Naive B cell (primary cell): ENCODE results near the gene APCDD1L. TPM values are rescaled to one million over a fixed set of nuclear protein-coding genes. Genes with fewer than 3 reads are reported as not detected.
"Not testable (repeated sequence)": the region's sequence is repeated elsewhere in the genome, so short reads cannot be mapped to it uniquely, and the experiment has no call there.

ENCODE experiments used
- ATAC-seq, 2 donors: fragments of 150-1000 bp; cut with Tn5 transposase; 2 replicates each; pipeline ENCODE4 v1.10.0; 2021; ENCODE audit warnings: low read depth in 2 of 2, mild to moderate bottlenecking in 2 of 2, moderate library complexity in 2 of 2
- DNase-seq: peaks from one replicate; pipeline ENCODE4 v3.0.0; 2022
- H3K27ac Mint-ChIP-seq, 6 donors: one replicate each; pipeline ENCODE4 v1.8.0; 2020 to 2022; ENCODE audit warnings: mild to moderate bottlenecking in 6 of 6, mixed read lengths in 6 of 6, moderate library complexity in 5 of 6, inconsistent platforms in 2 of 6
- H3K27me3 Mint-ChIP-seq, 3 donors: one replicate each; pipeline ENCODE4 v1.8.0; 2021 to 2022; ENCODE audit warnings: mixed read lengths in 3 of 3, mild to moderate bottlenecking in 1 of 3
- H3K36me3 Mint-ChIP-seq, 2 donors: one replicate each; pipeline ENCODE4 v1.8.0; 2020 to 2022; ENCODE audit warnings: mixed read lengths in 2 of 2, inconsistent platforms in 1 of 2, mild to moderate bottlenecking in 1 of 2
- H3K4me1 Mint-ChIP-seq, 3 donors: one replicate each; pipeline ENCODE4 v1.8.0; 2020 to 2022; ENCODE audit warnings: mixed read lengths in 3 of 3, inconsistent platforms in 1 of 3, mild to moderate bottlenecking in 1 of 3, moderate library complexity in 1 of 3
- H3K4me3 Mint-ChIP-seq, 8 donors: one replicate each; pipeline ENCODE4 v1.8.0; 2020 to 2022; ENCODE audit warnings: mild to moderate bottlenecking in 8 of 8, mixed read lengths in 8 of 8, moderate library complexity in 8 of 8, inconsistent platforms in 2 of 8
- H3K9me3 Mint-ChIP-seq, 7 donors: one replicate each; pipeline ENCODE4 v1.8.0; 2020 to 2022; ENCODE audit warnings: mixed read lengths in 7 of 7, mild to moderate bottlenecking in 5 of 7, inconsistent platforms in 2 of 7, moderate library complexity in 1 of 7
- polyA plus RNA-seq, 6 donors: library from polyadenylated mRNA; unstranded; fragments of 300-500 nt; fragmentation: Illumina TruSeq; gene quantifications; one replicate each; pipeline ENCODE4 v1.2.3, GENCODE V29; 2021; ENCODE audit warnings: low read depth in 6 of 6

Gene APCDD1L
- polyA plus RNA-seq, 6 donors from 2014 or later = 0.08 to 0.33 (median 0.11) TPM; not detected in 2

GRCh38 chr20:58518896-58519593 is 3.8 kb upstream of the APCDD1L start:
- DNase-seq = no peak

GRCh38 chr20:58518387-58518786 is 3.2 kb upstream of the APCDD1L start:
- ATAC-seq = no peak

More at GRCh38 chr20:58518896-58519593, 3.8 kb upstream of the APCDD1L start:
- no peak overlapping the region for H3K4me3 Mint-ChIP-seq
- H3K9me3 Mint-ChIP-seq = peaks cover 0 to 5% (median 0%) of the 10 kb centered on the region in 7 donors
- ATAC-seq = no peak
- peaks cover 0 to 6% (median 4%) of the 10 kb centered on the region in 3 donors for H3K4me1 Mint-ChIP-seq
- H3K27ac Mint-ChIP-seq = no peak overlapping the region
- H3K36me3 Mint-ChIP-seq = no peaks in the 10 kb centered on the region
- H3K27me3 Mint-ChIP-seq = peaks cover 10 to 42% (median 37%) of the 10 kb centered on the region in 3 donors

GRCh38 chr20:58514321-58515232 is 622 bp downstream of the APCDD1L start:
- Mint-ChIP-seq H3K4me3 (no peak overlapping the region), H3K9me3 (peaks cover 0 to 2% (median 0%) of the 10 kb centered on the region in 7 donors), H3K36me3 (no peaks in the 10 kb centered on the region), H3K27me3 (peaks cover 10 to 72% (median 60%) of the 10 kb centered on the region in 3 donors), H3K4me1 (peaks cover 0 to 4% (median 4%) of the 10 kb centered on the region in 3 donors), H3K27ac (no peak overlapping the region)
- DNase-seq = no peak
- ATAC-seq = no peak

More at GRCh38 chr20:58518387-58518786, 3.2 kb upstream of the APCDD1L start:
- peaks cover 10 to 46% (median 42%) of the 10 kb centered on the region in 3 donors for H3K27me3 Mint-ChIP-seq
- DNase-seq = no peak
- H3K27ac Mint-ChIP-seq = no peak overlapping the region
- H3K36me3 Mint-ChIP-seq = no peaks in the 10 kb centered on the region
- H3K9me3 Mint-ChIP-seq = peaks cover 0 to 5% (median 0%) of the 10 kb centered on the region in 7 donors
- H3K4me1 Mint-ChIP-seq = peaks cover 0 to 6% (median 4%) of the 10 kb centered on the region in 3 donors
- H3K4me3 Mint-ChIP-seq = no peak overlapping the region

GRCh38 chr20:58513580-58514285 is 1.5 kb downstream of the APCDD1L start:
- H3K27me3 Mint-ChIP-seq = peaks cover 10 to 69% (median 57%) of the 10 kb centered on the region in 3 donors
- DNase-seq (no peak), ATAC-seq (no peak)
- H3K36me3 Mint-ChIP-seq = no peaks in the 10 kb centered on the region
- peaks cover 0 to 2% (median 0%) of the 10 kb centered on the region in 7 donors for H3K9me3 Mint-ChIP-seq
- no peak overlapping the region for H3K27ac Mint-ChIP-seq
- no peak overlapping the region for H3K4me3 Mint-ChIP-seq
- H3K4me1 Mint-ChIP-seq = peaks cover 0 to 4% (median 4%) of the 10 kb centered on the region in 3 donors

- H3K4me1 Mint-ChIP-seq = peaks cover 0 to 4% (median 4%) of the 10 kb centered on the region in 3 donors
- H3K27me3 Mint-ChIP-seq = peaks cover 10 to 61% (median 50%) of the 10 kb centered on the region in 3 donors
- H3K36me3 Mint-ChIP-seq = no peaks in the 10 kb centered on the region
- no peak for DNase-seq
- no peak for ATAC-seq
- H3K27ac Mint-ChIP-seq = peak overlapping the region in 1 of 6 donors; percentile 32
- H3K9me3 Mint-ChIP-seq = peaks cover 0 to 2% (median 0%) of the 10 kb centered on the region in 7 donors
- H3K4me3 Mint-ChIP-seq = peak overlapping the region in 1 of 8 donors; percentile 61
Observed at GRCh38 chr20:58512808-58513552, 2.2 kb downstream of the APCDD1L start.

- Mint-ChIP-seq H3K27ac (no peak overlapping the region), H3K4me3 (no peak overlapping the region), H3K27me3 (peaks cover 9 to 50% (median 39%) of the 10 kb centered on the region in 3 donors), H3K36me3 (peaks cover 0 to 4% of the 10 kb centered on the region in 2 donors), H3K9me3 (peaks cover 0 to 7% (median 0%) of the 10 kb centered on the region in 7 donors), H3K4me1 (peaks cover 0 to 4% (median 4%) of the 10 kb centered on the region in 3 donors)
- ATAC-seq (no peak), DNase-seq (no peak)
Observed at GRCh38 chr20:58511861-58512260, 3.3 kb downstream of the APCDD1L start.

- Mint-ChIP-seq H3K27ac (peak overlapping the region in 1 of 6 donors; percentile 61), H3K4me3 (no peak overlapping the region), H3K9me3 (peaks cover 0 to 12% (median 0%) of the 10 kb centered on the region in 7 donors)
Observed at GRCh38 chr20:58511364-58511763, 3.8 kb downstream of the APCDD1L start.

GRCh38 chr20:58510921-58511320 is 4.3 kb downstream of the APCDD1L start:
- no peak overlapping the region for H3K4me3 Mint-ChIP-seq
- H3K4me1 Mint-ChIP-seq = peaks cover 0 to 4% (median 4%) of the 10 kb centered on the region in 3 donors
- no peak overlapping the region for H3K27ac Mint-ChIP-seq
- peaks cover 14 to 47% (median 38%) of the 10 kb centered on the region in 3 donors for H3K27me3 Mint-ChIP-seq
- peaks cover 0 to 16% (median 2%) of the 10 kb centered on the region in 7 donors for H3K9me3 Mint-ChIP-seq
- peaks cover 0 to 11% of the 10 kb centered on the region in 2 donors for H3K36me3 Mint-ChIP-seq
- no peak for DNase-seq
- no peak for ATAC-seq

More at GRCh38 chr20:58511364-58511763, 3.8 kb downstream of the APCDD1L start:
- Mint-ChIP-seq H3K27me3 (peaks cover 10 to 47% (median 38%) of the 10 kb centered on the region in 3 donors), H3K36me3 (peaks cover 0 to 7% of the 10 kb centered on the region in 2 donors), H3K4me1 (peaks cover 0 to 4% (median 4%) of the 10 kb centered on the region in 3 donors)
- ATAC-seq = no peak
- DNase-seq = no peak

GRCh38 chr20:58508762-58509395 is 6.3 kb downstream of the APCDD1L start:
- ATAC-seq (no peak), DNase-seq (no peak)
- H3K27me3 Mint-ChIP-seq = peaks cover 9 to 35% (median 32%) of the 10 kb centered on the region in 3 donors
- peaks cover 0 to 15% of the 10 kb centered on the region in 2 donors for H3K36me3 Mint-ChIP-seq
- no peaks in the 10 kb centered on the region for H3K4me1 Mint-ChIP-seq
- no peak overlapping the region for H3K4me3 Mint-ChIP-seq
- H3K9me3 Mint-ChIP-seq = peaks cover 6 to 25% (median 11%) of the 10 kb centered on the region in 7 donors
- no peak overlapping the region for H3K27ac Mint-ChIP-seq

- not testable (repeated sequence) for ATAC-seq, H3K27ac Mint-ChIP-seq, H3K4me1 Mint-ChIP-seq, H3K4me3 Mint-ChIP-seq, DNase-seq
- H3K36me3 Mint-ChIP-seq = peaks cover 3 to 15% of the 10 kb centered on the region in 2 donors
- peaks cover 14 to 20% (median 20%) of the 10 kb centered on the region in 3 donors for H3K27me3 Mint-ChIP-seq
- peaks cover 11 to 31% (median 25%) of the 10 kb centered on the region in 7 donors for H3K9me3 Mint-ChIP-seq
Observed at GRCh38 chr20:58506999-58507398, 8.2 kb downstream of the APCDD1L start.

GRCh38 chr20:58504566-58504965 is 10.6 kb downstream of the APCDD1L start:
- Mint-ChIP-seq H3K27ac (no peak overlapping the region), H3K4me3 (peak overlapping the region in 1 of 8 donors; percentile 32), H3K9me3 (peaks cover 16 to 35% (median 30%) of the 10 kb centered on the region in 7 donors), H3K4me1 (no peaks in the 10 kb centered on the region), H3K27me3 (peaks cover 19 to 32% (median 23%) of the 10 kb centered on the region in 3 donors), H3K36me3 (peaks cover 10 to 15% of the 10 kb centered on the region in 2 donors)
- ATAC-seq = no peak
- DNase-seq = no peak
